Measurements from ENCODE around the gene ITGAL.

ITGAL gene

GRCh38 chr16:30548416-30549253 is 76.1 kb downstream of the ITGAL start:
- H3K4me3 ChIP-seq (ENCODE audit: low read depth, low read length), result no peak overlapping the region
- H3K36me3 ChIP-seq (replicated peaks), result no peaks in the 10 kb centered on the region
- no peak overlapping the region for H3K27ac ChIP-seq
- in situ Hi-C loops (cut with HindIII; ENCODE audit: low pct_ligation_motif_present, low sequenced_read_pairs), result no loop called here
- TF ChIP-seq, protein P1, sequence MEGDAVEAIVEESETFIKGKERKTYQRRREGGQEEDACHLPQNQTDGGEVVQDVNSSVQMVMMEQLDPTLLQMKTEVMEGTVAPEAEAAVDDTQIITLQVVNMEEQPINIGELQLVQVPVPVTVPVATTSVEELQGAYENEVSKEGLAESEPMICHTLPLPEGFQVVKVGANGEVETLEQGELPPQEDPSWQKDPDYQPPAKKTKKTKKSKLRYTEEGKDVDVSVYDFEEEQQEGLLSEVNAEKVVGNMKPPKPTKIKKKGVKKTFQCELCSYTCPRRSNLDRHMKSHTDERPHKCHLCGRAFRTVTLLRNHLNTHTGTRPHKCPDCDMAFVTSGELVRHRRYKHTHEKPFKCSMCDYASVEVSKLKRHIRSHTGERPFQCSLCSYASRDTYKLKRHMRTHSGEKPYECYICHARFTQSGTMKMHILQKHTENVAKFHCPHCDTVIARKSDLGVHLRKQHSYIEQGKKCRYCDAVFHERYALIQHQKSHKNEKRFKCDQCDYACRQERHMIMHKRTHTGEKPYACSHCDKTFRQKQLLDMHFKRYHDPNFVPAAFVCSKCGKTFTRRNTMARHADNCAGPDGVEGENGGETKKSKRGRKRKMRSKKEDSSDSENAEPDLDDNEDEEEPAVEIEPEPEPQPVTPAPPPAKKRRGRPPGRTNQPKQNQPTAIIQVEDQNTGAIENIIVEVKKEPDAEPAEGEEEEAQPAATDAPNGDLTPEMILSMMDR (IDR thresholded peaks at IDR 0.05; ENCODE audit: low read depth, low read length, missing control alignments), result no peak
- DNase-seq, result no peak
- H3K27me3 ChIP-seq (replicated peaks), result no peaks in the 10 kb centered on the region

DNA sequence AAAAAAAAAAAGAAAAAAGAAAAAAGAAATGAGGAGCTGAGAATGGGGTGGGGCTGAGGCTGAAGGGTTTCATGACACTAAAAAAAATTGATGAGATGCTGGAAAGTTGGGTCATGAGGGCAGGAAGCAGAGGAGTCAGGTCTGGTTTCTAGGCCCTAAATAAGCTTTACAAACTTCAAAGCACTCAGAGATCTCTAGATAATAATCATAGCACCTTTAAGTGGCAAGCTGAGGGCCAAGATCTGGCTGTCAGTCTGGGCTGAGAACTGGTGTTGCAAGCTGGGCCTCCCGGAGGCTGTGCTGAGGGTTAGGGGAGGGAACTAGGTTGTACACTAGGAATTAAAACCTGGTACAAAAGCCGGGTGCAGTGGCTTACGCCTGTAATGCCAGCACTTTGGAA is 79.2 kb downstream of the ITGAL start:
- DNase-seq, result no peak
- H3K36me3 ChIP-seq (replicated peaks), result peaks cover 7% of the 10 kb centered on the region
- no peak overlapping the region for H3K27ac ChIP-seq
- no peak overlapping the region for H3K4me3 ChIP-seq (ENCODE audit: low read depth, low read length)
- in situ Hi-C loops (cut with HindIII; ENCODE audit: low pct_ligation_motif_present, low sequenced_read_pairs), result no loop called here
- no peaks in the 10 kb centered on the region for H3K27me3 ChIP-seq (replicated peaks)
- TF ChIP-seq, protein P1 (IDR thresholded peaks at IDR 0.05; ENCODE audit: low read depth, low read length, missing control alignments), result no peak

GRCh38 chr16:30552956-30553355 is 80.4 kb downstream of the ITGAL start:
- TF ChIP-seq, protein P1 (IDR thresholded peaks at IDR 0.05; ENCODE audit: low read depth, low read length, missing control alignments), result no peak
- no peak for DNase-seq
- in situ Hi-C loops (cut with HindIII; ENCODE audit: low pct_ligation_motif_present, low sequenced_read_pairs), result no loop called here
- Histone ChIP-seq H3K4me3 (ENCODE audit: low read depth, low read length) (no peak overlapping the region), H3K27me3 (replicated peaks) (no peaks in the 10 kb centered on the region), H3K36me3 (replicated peaks) (peaks cover 7% of the 10 kb centered on the region), H3K27ac (no peak overlapping the region)

DNA sequence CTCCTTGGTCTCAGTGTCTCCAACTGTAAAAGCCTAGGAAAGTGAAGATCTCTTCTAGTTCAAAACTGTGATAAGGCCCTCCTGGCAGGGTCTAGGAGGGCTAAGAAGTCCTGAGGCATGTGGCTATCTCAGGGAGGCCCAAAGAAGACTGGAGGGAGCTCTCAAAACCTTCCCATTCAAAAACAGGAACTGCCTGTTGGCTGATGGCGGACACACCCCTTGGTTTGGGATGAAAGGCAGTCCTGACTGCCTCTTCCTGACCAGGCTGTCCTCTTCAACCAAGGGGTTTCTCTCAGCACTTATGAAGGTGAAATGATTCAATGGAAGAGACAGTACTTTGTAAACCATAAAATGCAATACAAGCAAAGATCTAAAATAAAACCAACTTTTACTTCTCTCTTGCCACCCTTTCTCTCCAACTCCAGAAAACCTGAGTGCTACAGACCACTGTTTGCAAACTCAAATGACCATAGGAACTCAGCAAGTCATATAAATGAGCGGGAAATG is 80.9 kb downstream of the ITGAL start:
- Histone ChIP-seq H3K27me3 (replicated peaks) (no peaks in the 10 kb centered on the region), H3K36me3 (replicated peaks) (peaks cover 7% of the 10 kb centered on the region), H3K4me3 (ENCODE audit: low read depth, low read length) (no peak overlapping the region), H3K27ac (no peak overlapping the region)
- TF ChIP-seq, protein P1 (IDR thresholded peaks at IDR 0.05; ENCODE audit: low read depth, low read length, missing control alignments), result no peak
- no peak for DNase-seq
- in situ Hi-C loops (cut with HindIII; ENCODE audit: low pct_ligation_motif_present, low sequenced_read_pairs), result no loop called here

DNA sequence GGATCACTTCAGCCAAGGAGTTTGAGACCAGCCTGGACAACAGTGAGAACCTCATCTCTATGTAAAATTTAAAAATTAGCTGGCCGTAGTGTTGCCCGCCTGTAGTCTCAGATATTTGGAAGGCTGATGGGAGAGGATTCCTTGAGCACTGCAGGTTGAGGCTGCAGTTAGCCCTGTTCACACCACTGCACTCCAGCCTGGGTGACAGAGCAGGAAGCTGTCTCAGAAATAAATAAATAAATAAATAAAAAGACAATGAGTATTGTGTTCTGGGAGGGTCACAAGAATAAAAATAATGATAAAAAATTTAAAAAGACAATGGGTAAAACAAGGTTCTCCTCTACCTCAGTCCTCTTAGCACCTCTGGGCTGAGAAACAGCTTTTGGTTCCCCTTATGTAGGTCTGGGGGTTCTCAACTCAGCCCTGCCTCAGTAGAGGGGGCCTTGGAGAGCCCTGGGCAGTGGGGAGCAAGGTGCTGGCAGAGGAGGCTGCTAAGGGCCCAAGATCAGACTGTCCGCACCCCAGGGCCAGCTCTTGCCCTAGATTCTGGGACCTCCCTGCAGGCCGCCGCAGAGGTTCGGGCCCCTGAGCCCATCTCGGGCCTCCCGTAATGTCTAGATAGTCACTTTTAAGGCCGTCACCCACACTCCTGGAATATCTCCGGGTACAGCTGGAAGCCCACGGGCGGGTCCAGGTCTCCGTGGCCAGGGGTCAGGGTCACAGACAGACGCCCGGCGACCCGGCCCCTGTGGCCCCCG is 82.2 kb downstream of the ITGAL start:
- no peak overlapping the region for H3K27ac ChIP-seq
- no peak overlapping the region for H3K4me3 ChIP-seq (ENCODE audit: low read depth, low read length)
- in situ Hi-C loops (cut with HindIII; ENCODE audit: low pct_ligation_motif_present, low sequenced_read_pairs), result no loop called here
- peaks cover 7% of the 10 kb centered on the region for H3K36me3 ChIP-seq (replicated peaks)
- TF ChIP-seq, protein P1 (IDR thresholded peaks at IDR 0.05; ENCODE audit: low read depth, low read length, missing control alignments), result no peak
- H3K27me3 ChIP-seq (replicated peaks), result no peaks in the 10 kb centered on the region
- DNase-seq, result no peak

Measured in brain microvascular endothelial cell (primary cell).